K562 (cell line): ENCODE data around the gene TMED4. TPM values are rescaled to one million over a fixed set of nuclear protein-coding genes. Genes with fewer than 3 reads are reported as not detected.
A peak's percentile ranks its signal among the peaks of the same experiment; 100 is the strongest.

ENCODE experiments used
- ATAC-seq: fragments of 200-7000 bp; cut with Tn5 transposase; 3 replicates; pipeline ENCODE4 v1.9.1; 2020; ENCODE audit warnings: moderate library complexity
- BruUV-seq: library from RNA; stranded (reverse); fragments of 400-500 nt; replicated peaks from 2 replicates; lab custom pipeline; 2021; lab: Mats Ljungman, UMichigan
- CTCF ChIA-PET: fragments of 300-600 bp; formaldehyde crosslinking; extraction: SDS; loops from one replicate; lab custom pipeline; 2021; ENCODE audit warnings: low intra/inter-chr PET ratio; lab: Yijun Ruan, JAX
- POLR2A ChIA-PET: fragments of 300-600, 350-650 bp; sonication (Branson Sonifier 250); formaldehyde crosslinking; extraction: SDS; loops from one replicate; lab custom pipeline; 2021; ENCODE audit warnings: antibody characterized with exemption, inconsistent platforms; lab: Yijun Ruan, JAX
- DNase-seq, 4 experiments: peaks; one replicate each; pipeline versions ENCODE4 v3.0.0 to v3.0.0-alpha.2; 2011 to 2018; ENCODE audit warnings: low spot score in 3 of 4, mixed read lengths in 3 of 4; ENCODE audit errors: extremely low read depth in 1 of 4
- FAIRE-seq: peaks from 2 replicates; lab custom pipeline; 2011; peaks lifted over from hg19 to GRCh38; lab: Jason Lieb, UNC
- H2AFZ ChIP-seq: 2 replicates; pipeline ENCODE4 v1.6.0; 2011; ENCODE audit warnings: low read depth, low read length, control low read depth, inconsistent platforms
- H3K27ac ChIP-seq: fragments of 200-600 bp; 3 replicates; pipeline ENCODE4 v1.8.0; 2011; ENCODE audit warnings: low read depth, mild to moderate bottlenecking, control low read depth, inconsistent platforms, low read length, moderate library complexity, mixed read lengths; ENCODE audit errors: extremely low read depth
- H3K27me3 ChIP-seq, 2 experiments: fragments of 300-600 bp in 1 of 2; 2 replicates in 1 of 2; 3 replicates in 1 of 2; pipeline versions ENCODE4 v1.6.0 to v1.8.0; 2011; ENCODE audit warnings: inconsistent platforms in 2 of 2, low read length in 2 of 2, mild to moderate bottlenecking in 1 of 2, mixed read lengths in 1 of 2, moderate library complexity in 1 of 2; ENCODE audit not compliant: control insufficient read depth in 2 of 2, insufficient read depth in 2 of 2
- H3K36me3 ChIP-seq: fragments of 300-600 bp; 3 replicates; pipeline ENCODE4 v1.8.0; 2011; ENCODE audit warnings: mild to moderate bottlenecking, low read length, inconsistent platforms; ENCODE audit not compliant: control insufficient read depth, insufficient read depth
- H3K4me1 ChIP-seq, 2 experiments: fragments of 200-600 bp in 1 of 2; replicated peaks in 1 of 2; 2 replicates in 1 of 2; 3 replicates in 1 of 2; pipeline versions ENCODE4 v1.5.1 to v1.8.0; 2011; ENCODE audit warnings: inconsistent platforms in 2 of 2, low read length in 2 of 2, mild to moderate bottlenecking in 1 of 2, mixed read lengths in 1 of 2, moderate library complexity in 1 of 2; ENCODE audit not compliant: control insufficient read depth in 2 of 2, insufficient read depth in 2 of 2
- H3K4me2 ChIP-seq: 2 replicates; pipeline ENCODE4 v1.6.1; 2011; ENCODE audit warnings: low read length, control low read depth, inconsistent platforms, mixed read lengths; ENCODE audit not compliant: insufficient read depth
- H3K4me3 ChIP-seq: fragments of 200-600 bp; sonication (generic), shearing (Covaris generic); 2 replicates; pipeline ENCODE4 v1.5.1; 2016; ENCODE audit warnings: control low read depth, inconsistent platforms
- H3K79me2 ChIP-seq: fragments of 200-600 bp; 3 replicates; pipeline ENCODE4 v1.8.0; 2011; ENCODE audit warnings: low read length, inconsistent platforms; ENCODE audit not compliant: control insufficient read depth, insufficient read depth
- H3K9ac ChIP-seq, 2 experiments: 2 replicates each; pipeline versions ENCODE4 v1.6.0 to v1.6.1; 2011; ENCODE audit warnings: low read depth in 2 of 2, low read length in 2 of 2, control low read depth in 1 of 2, inconsistent platforms in 1 of 2, mild to moderate bottlenecking in 1 of 2, mixed read lengths in 1 of 2; ENCODE audit not compliant: insufficient read depth in 1 of 2
- H3K9me1 ChIP-seq: one replicate; pipeline ENCODE4 v1.6.0; 2011; ENCODE audit warnings: inconsistent platforms, mild to moderate bottlenecking, low read length, moderate library complexity; ENCODE audit not compliant: control insufficient read depth, insufficient read depth
- H3K9me3 ChIP-seq: replicated peaks from 2 replicates; pipeline ENCODE4 v1.5.1; 2011; ENCODE audit warnings: low read depth, low read length, inconsistent platforms; ENCODE audit not compliant: control insufficient read depth, insufficient read depth
- H4K20me1 ChIP-seq: replicated peaks from 2 replicates; pipeline ENCODE4 v1.6.1; 2011; ENCODE audit warnings: low read length, inconsistent platforms, mixed read lengths; ENCODE audit not compliant: control insufficient read depth, insufficient read depth
- CCNT2 ChIP-seq: IDR thresholded peaks from 2 replicates; pipeline ENCODE4 v1.6.1; 2011; ENCODE audit warnings: borderline replicate concordance, low read depth, mild to moderate bottlenecking, moderate library complexity, mixed read lengths, low read length; ENCODE audit not compliant: insufficient read length; ENCODE audit errors: extremely low read depth
- ETV1 ChIP-seq: fragments of 450-650 bp; conservative IDR thresholded peaks from 2 replicates; pipeline ENCODE4 v1.6.1; 2016; ENCODE audit warnings: missing genetic modification characterization, control low read depth, low read depth, missing compliant biosample characterization
- HDAC1 ChIP-seq, 2 experiments: fragments of 450-650 bp; IDR thresholded peaks; 2 replicates each; pipeline ENCODE4 v1.6.1; 2016 to 2017; ENCODE audit warnings: inconsistent platforms in 1 of 2, mild to moderate bottlenecking in 1 of 2, moderate library complexity in 1 of 2
- HINFP ChIP-seq: fragments of 450-650 bp; conservative IDR thresholded peaks from 2 replicates; pipeline ENCODE4 v1.6.1; 2016; ENCODE audit warnings: missing genetic modification characterization, low read depth, mild to moderate bottlenecking, control low read depth, missing compliant biosample characterization
- HNRNPK ChIP-seq: fragments of 200-400 bp; formaldehyde crosslinking; IDR thresholded peaks from one replicate; pipeline ENCODE4 v1.6.1; 2018; ENCODE audit warnings: mild to moderate bottlenecking, low read depth, low read length; ENCODE audit not compliant: poor library complexity, severe bottlenecking
- MYNN ChIP-seq, 2 experiments: sonication (generic); formaldehyde crosslinking in 1 of 2; IDR thresholded peaks; 2 replicates each; pipeline versions ENCODE4 v1.5.0 to v1.6.1; 2016 to 2020; ENCODE audit warnings: antibody characterized with exemption in 1 of 2, missing genetic modification reagents in 1 of 2
- ZFPM2 ChIP-seq: fragments of 250-450 bp; sonication (Bioruptor Pico); IDR thresholded peaks from 2 replicates; pipeline ENCODE4 v1.5.1; 2022; ENCODE audit warnings: mild to moderate bottlenecking
- ZNF766 ChIP-seq: fragments of 200-800 bp; sonication (Bioruptor generic); conservative IDR thresholded peaks from 2 replicates; pipeline ENCODE4 v1.6.1; 2016; ENCODE audit warnings: missing genetic modification characterization, missing compliant biosample characterization
- WGBS: fragments of 100-300 bp; shearing (Covaris generic); methylation state at CpG from one replicate; pipeline ENCODE4 v1.1.6; 2016; ENCODE audit warnings: low coverage, mixed read lengths; ENCODE audit not compliant: insufficient coverage; ENCODE audit errors: missing lambda C conversion rate; 5-methylcytosine and 5-hydroxymethylcytosine counted together
- in situ Hi-C: fragments of 300-500 bp; cut with MboI; formaldehyde crosslinking; loops from 4 replicates; pipeline ENCODE4 v1.15.0; 2018; ENCODE audit warnings: inconsistent platforms, mixed read lengths
- intact Hi-C: fragments of 100-400 bp; cut with micrococcal nuclease; formaldehyde crosslinking; loops from 2 replicates; pipeline ENCODE4 v1.14.2; 2022
- polyA plus RNA-seq, 8 experiments: library from polyadenylated mRNA; depleted of rRNA in 4 of 8; stranded (reverse) in 5 of 8; unstranded in 3 of 8; fragments of >200 nt; fragmentation: Nextera tagmentation in 2 of 8; fragmentation: Illumina TruSeq in 1 of 8; extraction: Ambion mirVana in 2 of 8; extraction: Trizol in 1 of 8; gene quantifications; 2 replicates each; pipeline versions ENCODE4 v1.2.1 to v1.2.3, GENCODE V29; 2011 to 2014; ENCODE audit warnings: inconsistent platforms in 1 of 8, missing spikeins in 1 of 8
- total RNA-seq, 7 experiments: library from RNA; depleted of rRNA in 6 of 7; stranded (reverse); fragments of >200 nt in 6 of 7; fragmentation: Illumina TruSeq in 2 of 7; extraction: Trizol in 2 of 7; gene quantifications; 2 replicates each; pipeline versions ENCODE4 v1.2.1 to v1.2.3, GENCODE V29; 2011 to 2021; ENCODE audit warnings: low replicate concordance in 1 of 7
- TF ChIP-seq, protein P1 (sequence below): fragments of 450-650 bp; IDR thresholded peaks from 2 replicates; pipeline ENCODE4 v1.6.1; 2017; ENCODE audit warnings: antibody characterized with exemption, mild to moderate bottlenecking
- TF ChIP-seq, protein P2 (sequence below): sonication (generic); formaldehyde crosslinking; IDR thresholded peaks from 2 replicates; pipeline ENCODE4 v1.8.1; 2023; ENCODE audit warnings: mild to moderate bottlenecking, missing genetic modification reagents

The TMED4 gene
- total and polyA plus RNA-seq, 9 of the 15 experiments (the other 6 are each of a cell fraction or from before 2014, with no cell fraction given): 20.3 to 64.0 (median 42.1) TPM

GRCh38 chr7:44565795-44566559 lies 16.1 kb downstream of the TMED4 start:
- H3K27ac ChIP-seq: peak overlapping the region; percentile 86
- H3K9me3 ChIP-seq: no peaks in the 10 kb centered on the region
- no peak overlapping the region for H2AFZ ChIP-seq
- H3K4me2 ChIP-seq: peak overlapping the region; percentile 55
- ChIA-PET CTCF (interaction anchor here (0.6 to 1.5 kb wide), 2 partner anchors 76 to 325 kb away, joined by 3 to 7 read pairs; no protein-coding TSS in a partner anchor), POLR2A (interaction anchor here (0.6 to 3.8 kb wide), 18 partner anchors 8 to 533 kb away, joined by 3 to 38 read pairs (median 4); partner anchors contain the start of genes DDX56, NUDCD3 and TMED4)
- no peaks in the 10 kb centered on the region for H3K27me3 ChIP-seq
- in situ Hi-C loops (no loop called here), intact Hi-C loops (loop anchor here (5.0 kb wide), 3 partner anchors 69 to 324 kb away; no protein-coding TSS in a partner anchor)
- FAIRE-seq: peak; percentile 79
- no TSS peak for BruUV-seq
- H3K4me1 ChIP-seq: peaks cover 51 to 54% of the 10 kb centered on the region in 2 experiments; a peak in 4 of 5 replicates
- peaks cover 76% of the 10 kb centered on the region for H3K36me3 ChIP-seq
- peaks cover 21% of the 10 kb centered on the region for H4K20me1 ChIP-seq
- H3K4me3 ChIP-seq: no peak overlapping the region
- H3K79me2 ChIP-seq: peaks cover 29% of the 10 kb centered on the region
- 9% methylated on average over 14 of the region's 16 CpGs for WGBS
- ATAC-seq: peak; percentile 79
- H3K9me1 ChIP-seq: peaks cover 10% of the 10 kb centered on the region
- H3K9ac ChIP-seq: peak overlapping the region; percentile 51 to 78
- DNase-seq: peak; percentile 61 to 92 (median 73)
- TF ChIP-seq, protein P1, sequence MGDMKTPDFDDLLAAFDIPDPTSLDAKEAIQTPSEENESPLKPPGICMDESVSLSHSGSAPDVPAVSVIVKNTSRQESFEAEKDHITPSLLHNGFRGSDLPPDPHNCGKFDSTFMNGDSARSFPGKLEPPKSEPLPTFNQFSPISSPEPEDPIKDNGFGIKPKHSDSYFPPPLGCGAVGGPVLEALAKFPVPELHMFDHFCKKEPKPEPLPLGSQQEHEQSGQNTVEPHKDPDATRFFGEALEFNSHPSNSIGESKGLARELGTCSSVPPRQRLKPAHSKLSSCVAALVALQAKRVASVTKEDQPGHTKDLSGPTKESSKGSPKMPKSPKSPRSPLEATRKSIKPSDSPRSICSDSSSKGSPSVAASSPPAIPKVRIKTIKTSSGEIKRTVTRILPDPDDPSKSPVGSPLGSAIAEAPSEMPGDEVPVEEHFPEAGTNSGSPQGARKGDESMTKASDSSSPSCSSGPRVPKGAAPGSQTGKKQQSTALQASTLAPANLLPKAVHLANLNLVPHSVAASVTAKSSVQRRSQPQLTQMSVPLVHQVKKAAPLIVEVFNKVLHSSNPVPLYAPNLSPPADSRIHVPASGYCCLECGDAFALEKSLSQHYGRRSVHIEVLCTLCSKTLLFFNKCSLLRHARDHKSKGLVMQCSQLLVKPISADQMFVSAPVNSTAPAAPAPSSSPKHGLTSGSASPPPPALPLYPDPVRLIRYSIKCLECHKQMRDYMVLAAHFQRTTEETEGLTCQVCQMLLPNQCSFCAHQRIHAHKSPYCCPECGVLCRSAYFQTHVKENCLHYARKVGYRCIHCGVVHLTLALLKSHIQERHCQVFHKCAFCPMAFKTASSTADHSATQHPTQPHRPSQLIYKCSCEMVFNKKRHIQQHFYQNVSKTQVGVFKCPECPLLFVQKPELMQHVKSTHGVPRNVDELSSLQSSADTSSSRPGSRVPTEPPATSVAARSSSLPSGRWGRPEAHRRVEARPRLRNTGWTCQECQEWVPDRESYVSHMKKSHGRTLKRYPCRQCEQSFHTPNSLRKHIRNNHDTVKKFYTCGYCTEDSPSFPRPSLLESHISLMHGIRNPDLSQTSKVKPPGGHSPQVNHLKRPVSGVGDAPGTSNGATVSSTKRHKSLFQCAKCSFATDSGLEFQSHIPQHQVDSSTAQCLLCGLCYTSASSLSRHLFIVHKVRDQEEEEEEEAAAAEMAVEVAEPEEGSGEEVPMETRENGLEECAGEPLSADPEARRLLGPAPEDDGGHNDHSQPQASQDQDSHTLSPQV: 0 out of 2 replicates have a peak, but pooled peaks have one; percentile 76
- TF ChIP-seq, protein P2, sequence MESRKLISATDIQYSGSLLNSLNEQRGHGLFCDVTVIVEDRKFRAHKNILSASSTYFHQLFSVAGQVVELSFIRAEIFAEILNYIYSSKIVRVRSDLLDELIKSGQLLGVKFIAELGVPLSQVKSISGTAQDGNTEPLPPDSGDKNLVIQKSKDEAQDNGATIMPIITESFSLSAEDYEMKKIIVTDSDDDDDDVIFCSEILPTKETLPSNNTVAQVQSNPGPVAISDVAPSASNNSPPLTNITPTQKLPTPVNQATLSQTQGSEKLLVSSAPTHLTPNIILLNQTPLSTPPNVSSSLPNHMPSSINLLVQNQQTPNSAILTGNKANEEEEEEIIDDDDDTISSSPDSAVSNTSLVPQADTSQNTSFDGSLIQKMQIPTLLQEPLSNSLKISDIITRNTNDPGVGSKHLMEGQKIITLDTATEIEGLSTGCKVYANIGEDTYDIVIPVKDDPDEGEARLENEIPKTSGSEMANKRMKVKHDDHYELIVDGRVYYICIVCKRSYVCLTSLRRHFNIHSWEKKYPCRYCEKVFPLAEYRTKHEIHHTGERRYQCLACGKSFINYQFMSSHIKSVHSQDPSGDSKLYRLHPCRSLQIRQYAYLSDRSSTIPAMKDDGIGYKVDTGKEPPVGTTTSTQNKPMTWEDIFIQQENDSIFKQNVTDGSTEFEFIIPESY (CRISPR knock-in tag): 0 out of 2 replicates have a peak, but pooled peaks have one; percentile 39
- TF ChIP-seq HNRNPK: no peak
- TF ChIP-seq ETV1 (tag): peak; percentile 43
- TF ChIP-seq ZFPM2: no peak
- peak in 1 of 2 experiments; percentile 49; a peak in 1 of 4 replicates for TF ChIP-seq HDAC1 (IDR thresholded peaks at IDR 0.05)
- no peak for TF ChIP-seq HINFP (tag)
- TF ChIP-seq CCNT2: peak; percentile 42
- 0 out of 2 replicates have a peak, but pooled peaks have one; percentile 34 for TF ChIP-seq MYNN (IDR thresholded peaks at IDR 0.05)
- no peak for TF ChIP-seq MYNN (CRISPR knock-in tag; IDR thresholded peaks at IDR 0.05)
- TF ChIP-seq ZNF766 (CRISPR knock-in tag): peak; percentile 39
